ENCODE data around the gene NRCAM.

DNA sequence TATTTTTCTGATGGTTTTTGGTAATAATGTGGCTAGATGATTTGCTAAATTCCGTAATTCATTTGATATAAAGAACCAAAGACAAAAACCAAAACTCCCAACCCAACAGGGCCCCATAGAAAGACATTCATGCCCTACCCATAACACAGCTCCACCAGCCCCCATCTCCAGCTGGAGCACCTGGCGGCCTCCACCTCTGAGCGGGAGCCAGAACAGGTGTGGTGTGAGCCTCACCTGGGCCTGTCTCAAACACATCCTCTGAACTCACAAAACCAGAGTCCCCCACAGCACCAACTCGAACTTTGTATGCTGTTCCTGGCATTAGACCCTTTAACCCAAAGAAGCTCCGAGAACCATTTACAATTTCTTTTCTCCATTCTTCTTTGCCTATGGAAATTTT lies 289.5 kb downstream of the NRCAM start:
- no peak for TF ChIP-seq CREB1 (CRISPR knock-in tag; IDR thresholded peaks at IDR 0.05)
- TF ChIP-seq GABPB1 (CRISPR knock-in tag; IDR thresholded peaks at IDR 0.05): no peak
- TF ChIP-seq, protein P1, sequence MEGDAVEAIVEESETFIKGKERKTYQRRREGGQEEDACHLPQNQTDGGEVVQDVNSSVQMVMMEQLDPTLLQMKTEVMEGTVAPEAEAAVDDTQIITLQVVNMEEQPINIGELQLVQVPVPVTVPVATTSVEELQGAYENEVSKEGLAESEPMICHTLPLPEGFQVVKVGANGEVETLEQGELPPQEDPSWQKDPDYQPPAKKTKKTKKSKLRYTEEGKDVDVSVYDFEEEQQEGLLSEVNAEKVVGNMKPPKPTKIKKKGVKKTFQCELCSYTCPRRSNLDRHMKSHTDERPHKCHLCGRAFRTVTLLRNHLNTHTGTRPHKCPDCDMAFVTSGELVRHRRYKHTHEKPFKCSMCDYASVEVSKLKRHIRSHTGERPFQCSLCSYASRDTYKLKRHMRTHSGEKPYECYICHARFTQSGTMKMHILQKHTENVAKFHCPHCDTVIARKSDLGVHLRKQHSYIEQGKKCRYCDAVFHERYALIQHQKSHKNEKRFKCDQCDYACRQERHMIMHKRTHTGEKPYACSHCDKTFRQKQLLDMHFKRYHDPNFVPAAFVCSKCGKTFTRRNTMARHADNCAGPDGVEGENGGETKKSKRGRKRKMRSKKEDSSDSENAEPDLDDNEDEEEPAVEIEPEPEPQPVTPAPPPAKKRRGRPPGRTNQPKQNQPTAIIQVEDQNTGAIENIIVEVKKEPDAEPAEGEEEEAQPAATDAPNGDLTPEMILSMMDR (IDR thresholded peaks at IDR 0.05): no peak
- TF ChIP-seq, protein P2, sequence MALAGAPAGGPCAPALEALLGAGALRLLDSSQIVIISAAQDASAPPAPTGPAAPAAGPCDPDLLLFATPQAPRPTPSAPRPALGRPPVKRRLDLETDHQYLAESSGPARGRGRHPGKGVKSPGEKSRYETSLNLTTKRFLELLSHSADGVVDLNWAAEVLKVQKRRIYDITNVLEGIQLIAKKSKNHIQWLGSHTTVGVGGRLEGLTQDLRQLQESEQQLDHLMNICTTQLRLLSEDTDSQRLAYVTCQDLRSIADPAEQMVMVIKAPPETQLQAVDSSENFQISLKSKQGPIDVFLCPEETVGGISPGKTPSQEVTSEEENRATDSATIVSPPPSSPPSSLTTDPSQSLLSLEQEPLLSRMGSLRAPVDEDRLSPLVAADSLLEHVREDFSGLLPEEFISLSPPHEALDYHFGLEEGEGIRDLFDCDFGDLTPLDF (CRISPR knock-in tag; IDR thresholded peaks at IDR 0.05): no peak
- TF ChIP-seq, protein P3, sequence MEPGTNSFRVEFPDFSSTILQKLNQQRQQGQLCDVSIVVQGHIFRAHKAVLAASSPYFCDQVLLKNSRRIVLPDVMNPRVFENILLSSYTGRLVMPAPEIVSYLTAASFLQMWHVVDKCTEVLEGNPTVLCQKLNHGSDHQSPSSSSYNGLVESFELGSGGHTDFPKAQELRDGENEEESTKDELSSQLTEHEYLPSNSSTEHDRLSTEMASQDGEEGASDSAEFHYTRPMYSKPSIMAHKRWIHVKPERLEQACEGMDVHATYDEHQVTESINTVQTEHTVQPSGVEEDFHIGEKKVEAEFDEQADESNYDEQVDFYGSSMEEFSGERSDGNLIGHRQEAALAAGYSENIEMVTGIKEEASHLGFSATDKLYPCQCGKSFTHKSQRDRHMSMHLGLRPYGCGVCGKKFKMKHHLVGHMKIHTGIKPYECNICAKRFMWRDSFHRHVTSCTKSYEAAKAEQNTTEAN (CRISPR knock-in tag; IDR thresholded peaks at IDR 0.05): no peak
